H1 (cell line): ENCODE results near the gene ASCC3. TPM values are rescaled to one million over a fixed set of nuclear protein-coding genes. Genes with fewer than 3 reads are reported as not detected.

ENCODE experiments used
- CTCF ChIA-PET: fragments of 300-600 bp; sonication (Branson Sonifier 250); formaldehyde crosslinking; loops from one replicate; lab custom pipeline; 2021; ENCODE audit not compliant: partially characterized antibody; lab: Charles Lee
- POLR2A ChIA-PET: fragments of 300-600 bp; sonication (Branson Sonifier 250); formaldehyde crosslinking; loops from one replicate; lab custom pipeline; 2021; ENCODE audit warnings: inconsistent platforms; ENCODE audit not compliant: partially characterized antibody; lab: Charles Lee
- DNase-seq, 2 experiments: peaks; one replicate each; pipeline versions ENCODE4 v3.0.0 to v3.0.0-alpha.2; 2010 to 2022; ENCODE audit warnings: low spot score in 2 of 2, low read depth in 1 of 2, mixed read lengths in 1 of 2
- FAIRE-seq: peaks from 2 replicates; lab custom pipeline; 2011; peaks lifted over from hg19 to GRCh38; lab: Jason Lieb, UNC
- H2AFZ ChIP-seq: 2 replicates; pipeline ENCODE4 v1.8.1; 2012; ENCODE audit warnings: low read length, inconsistent platforms
- H2AK5ac ChIP-seq: 2 replicates; pipeline ENCODE4 v1.6.1; 2013; ENCODE audit warnings: low read depth, low read length
- H2BK120ac ChIP-seq: replicated peaks from 2 replicates; pipeline ENCODE3; 2013; ENCODE audit warnings: low read depth, low read length, inconsistent platforms
- H2BK12ac ChIP-seq: 2 replicates; pipeline ENCODE4 v1.6.1; 2013; ENCODE audit warnings: low read depth, low read length
- H2BK15ac ChIP-seq: 2 replicates; pipeline ENCODE4 v1.6.1; 2013; ENCODE audit warnings: low read length
- H2BK20ac ChIP-seq: 2 replicates; pipeline ENCODE4 v1.6.1; 2013; ENCODE audit warnings: low read length
- H2BK5ac ChIP-seq: 2 replicates; pipeline ENCODE4 v1.6.1; 2013; ENCODE audit warnings: low read depth, low read length
- H3K14ac ChIP-seq: 2 replicates; pipeline ENCODE4 v1.6.1; 2013; ENCODE audit warnings: inconsistent platforms; ENCODE audit not compliant: insufficient read length
- H3K18ac ChIP-seq: 2 replicates; pipeline ENCODE4 v1.6.1; 2013; ENCODE audit warnings: low read length; ENCODE audit errors: extremely low read depth
- H3K23ac ChIP-seq: 2 replicates; pipeline ENCODE4 v1.6.1; 2013; ENCODE audit warnings: inconsistent platforms; ENCODE audit not compliant: insufficient read length
- H3K23me2 ChIP-seq: 2 replicates; pipeline ENCODE4 v1.6.1; 2013; ENCODE audit warnings: low read depth, low read length
- H3K27ac ChIP-seq: 2 replicates; pipeline ENCODE4 v1.6.1; 2011; ENCODE audit warnings: low read depth, low read length, inconsistent platforms
- H3K27me3 ChIP-seq, 4 experiments: replicated peaks in 1 of 4; 1 replicate in 1 of 4; 2 replicates in 3 of 4; pipeline versions ENCODE4 v1.6.1 to v1.8.1; 2011 to 2013; ENCODE audit warnings: low read length in 3 of 4, mild to moderate bottlenecking in 3 of 4, inconsistent platforms in 2 of 4, mixed read lengths in 2 of 4, moderate library complexity in 1 of 4; ENCODE audit not compliant: control insufficient read depth in 3 of 4, insufficient read depth in 3 of 4; ENCODE audit errors: extremely low read depth in 1 of 4
- H3K36me3 ChIP-seq, 4 experiments: 2 replicates each; pipeline versions ENCODE4 v1.6.1 to v1.8.1; 2011 to 2013; ENCODE audit warnings: mild to moderate bottlenecking in 4 of 4, low read length in 3 of 4, moderate library complexity in 2 of 4, control low read depth in 1 of 4, inconsistent platforms in 1 of 4; ENCODE audit not compliant: insufficient read depth in 4 of 4, control insufficient read depth in 2 of 4
- H3K4ac ChIP-seq: replicated peaks from 2 replicates; pipeline ENCODE3; 2013; ENCODE audit warnings: low read length, low read depth, mixed read lengths, inconsistent platforms; ENCODE audit not compliant: insufficient read length
- H3K4me1 ChIP-seq, 4 experiments: replicated peaks in 1 of 4; 1 replicate in 1 of 4; 2 replicates in 3 of 4; pipeline versions ENCODE4 v1.6.1 to v1.8.1; 2011 to 2013; ENCODE audit warnings: low read length in 3 of 4, inconsistent platforms in 2 of 4, mixed read lengths in 1 of 4; ENCODE audit not compliant: insufficient read depth in 4 of 4, control insufficient read depth in 3 of 4
- H3K4me2 ChIP-seq, 2 experiments: 2 replicates each; pipeline versions ENCODE4 v1.6.1 to v1.8.1; 2011 to 2013; ENCODE audit warnings: low read depth in 2 of 2, low read length in 2 of 2, control low read depth in 1 of 2, inconsistent platforms in 1 of 2, mild to moderate bottlenecking in 1 of 2; ENCODE audit not compliant: insufficient read depth in 1 of 2
- H3K4me3 ChIP-seq, 4 experiments: fragments of 200-600, 300-600 bp in 1 of 4; sonication (generic), shearing (Covaris generic), sonication (Bioruptor Twin) in 1 of 4; 2 replicates each; pipeline versions ENCODE4 v1.5.1 to v1.8.1; 2011 to 2016; ENCODE audit warnings: low read length in 4 of 4, low read depth in 3 of 4, control low read depth in 2 of 4, inconsistent platforms in 2 of 4, mild to moderate bottlenecking in 2 of 4, mixed read lengths in 1 of 4, moderate library complexity in 1 of 4; ENCODE audit not compliant: insufficient read depth in 2 of 4; ENCODE audit errors: extremely low read depth in 1 of 4
- H3K56ac ChIP-seq: replicated peaks from 2 replicates; pipeline ENCODE3; 2013; ENCODE audit warnings: low read depth, mild to moderate bottlenecking, mixed read lengths, low read length, inconsistent platforms; ENCODE audit not compliant: insufficient read length
- H3K79me1 ChIP-seq: 2 replicates; pipeline ENCODE4 v1.6.1; 2013; ENCODE audit warnings: low read depth, low read length, control low read depth
- H3K79me2 ChIP-seq, 2 experiments: 2 replicates each; pipeline versions ENCODE4 v1.6.1 to v1.8.1; 2012 to 2013; ENCODE audit warnings: low read length in 2 of 2, mild to moderate bottlenecking in 2 of 2, inconsistent platforms in 1 of 2; ENCODE audit not compliant: insufficient read depth in 2 of 2, control insufficient read depth in 1 of 2
- H3K9ac ChIP-seq, 4 experiments: replicated peaks in 1 of 4; 1 replicate in 1 of 4; 2 replicates in 3 of 4; pipeline versions ENCODE4 v1.6.1 to v1.8.1; 2011 to 2013; ENCODE audit warnings: low read depth in 3 of 4, low read length in 3 of 4, control low read depth in 2 of 4, mild to moderate bottlenecking in 2 of 4, moderate library complexity in 2 of 4, inconsistent platforms in 1 of 4; ENCODE audit errors: extremely low read depth in 1 of 4
- H3K9me3 ChIP-seq, 2 experiments: 2 replicates each; pipeline versions ENCODE4 v1.6.1 to v1.8.1; 2012 to 2013; ENCODE audit warnings: mild to moderate bottlenecking in 2 of 2, moderate library complexity in 2 of 2, control low read depth in 1 of 2, inconsistent platforms in 1 of 2, low read depth in 1 of 2, low read length in 1 of 2, mixed read lengths in 1 of 2; ENCODE audit not compliant: insufficient read depth in 2 of 2
- H4K20me1 ChIP-seq, 2 experiments: replicated peaks in 1 of 2; 2 replicates each; pipeline versions ENCODE3 to v1.8.1; 2011 to 2013; ENCODE audit warnings: inconsistent platforms in 2 of 2, low read length in 2 of 2, mild to moderate bottlenecking in 1 of 2; ENCODE audit not compliant: insufficient read depth in 2 of 2, control insufficient read depth in 1 of 2
- H4K5ac ChIP-seq: 2 replicates; pipeline ENCODE4 v1.6.1; 2013; ENCODE audit warnings: low read length, low read depth, mixed read lengths, inconsistent platforms; ENCODE audit not compliant: insufficient read length
- H4K8ac ChIP-seq: 2 replicates; pipeline ENCODE4 v1.8.0; 2013; ENCODE audit warnings: mild to moderate bottlenecking, moderate library complexity, low read length, inconsistent platforms; ENCODE audit not compliant: insufficient read depth; ENCODE audit errors: extremely low read depth
- H4K91ac ChIP-seq: replicated peaks from 2 replicates; pipeline ENCODE3; 2013; ENCODE audit warnings: low read length, mixed read lengths, inconsistent platforms; ENCODE audit not compliant: insufficient read length
- GTF2F1 ChIP-seq: IDR thresholded peaks from 2 replicates; pipeline ENCODE4 v1.6.1; 2012; ENCODE audit warnings: low read depth, low read length, improper control_type of control experiment, borderline replicate concordance
- KDM5A ChIP-seq: fragments of 200-600 bp; IDR thresholded peaks from 2 replicates; pipeline ENCODE4 v1.7.1; 2012; ENCODE audit warnings: mild to moderate bottlenecking, low read length, inconsistent platforms, mixed read lengths
- RAD21 ChIP-seq, 2 experiments: IDR thresholded peaks in 1 of 2; conservative IDR thresholded peaks in 1 of 2; 2 replicates each; pipeline ENCODE4 v1.6.1; 2011; ENCODE audit warnings: low read depth in 2 of 2, low read length in 2 of 2, improper control_type of control experiment in 1 of 2, inconsistent platforms in 1 of 2, mild to moderate bottlenecking in 1 of 2, moderate library complexity in 1 of 2
- SIX5 ChIP-seq: IDR thresholded peaks from 2 replicates; pipeline ENCODE4 v1.6.1; 2011; ENCODE audit warnings: mild to moderate bottlenecking, low read depth, low read length
- ZNF274 ChIP-seq: IDR thresholded peaks from 2 replicates; pipeline ENCODE4 v1.7.0; 2012; ENCODE audit warnings: low read length, borderline replicate concordance; ENCODE audit errors: extremely low read depth
- WGBS, 2 experiments: shearing (Covaris generic) in 1 of 2; methylation state at CpG; one replicate each; pipeline versions ENCODE4 v1.1.6 to v1.1.7; 2013 to 2015; ENCODE audit warnings: low lambda C conversion rate in 2 of 2, mixed read lengths in 2 of 2, inconsistent platforms in 1 of 2, low coverage in 1 of 2, missing lambda C conversion rate in 1 of 2; ENCODE audit not compliant: insufficient replicate concordance in 2 of 2, insufficient coverage in 1 of 2, insufficient read length in 1 of 2; ENCODE audit errors: extremely low coverage in 1 of 2, missing lambda C conversion rate in 1 of 2; 5-methylcytosine and 5-hydroxymethylcytosine counted together
- polyA plus RNA-seq, 7 experiments: library from polyadenylated mRNA; depleted of rRNA in 3 of 7; stranded (reverse) in 5 of 7; unstranded in 2 of 7; fragments of >200 nt in 5 of 7; fragments of 200-250 nt in 2 of 7; gene quantifications; 1 replicate in 5 of 7; 2 replicates in 1 of 7; 4 replicates in 1 of 7; pipeline versions ENCODE4 v1.2.1 to v1.2.3, GENCODE V29; 2011 to 2013; ENCODE audit warnings: missing spikeins in 2 of 7, mixed read lengths in 2 of 7
- total RNA-seq: library from RNA; stranded (reverse); fragmentation: NEBNext Ultra II Directional; extraction: Animal tissue kit (Norgen Biotek cat#: 25700); gene quantifications from 2 replicates; pipeline ENCODE4 v1.2.1, GENCODE V29; 2021
- TF ChIP-seq, protein P1 (sequence below): IDR thresholded peaks from 2 replicates; pipeline ENCODE4 v1.6.1; 2011; ENCODE audit warnings: low read length, improper control_type of control experiment

The ASCC3 gene
- total and polyA plus RNA-seq, 2 of the 8 experiments (the other 6 are each of a cell fraction or from before 2014, with no cell fraction given): 37.5 to 77.8 TPM

DNA sequence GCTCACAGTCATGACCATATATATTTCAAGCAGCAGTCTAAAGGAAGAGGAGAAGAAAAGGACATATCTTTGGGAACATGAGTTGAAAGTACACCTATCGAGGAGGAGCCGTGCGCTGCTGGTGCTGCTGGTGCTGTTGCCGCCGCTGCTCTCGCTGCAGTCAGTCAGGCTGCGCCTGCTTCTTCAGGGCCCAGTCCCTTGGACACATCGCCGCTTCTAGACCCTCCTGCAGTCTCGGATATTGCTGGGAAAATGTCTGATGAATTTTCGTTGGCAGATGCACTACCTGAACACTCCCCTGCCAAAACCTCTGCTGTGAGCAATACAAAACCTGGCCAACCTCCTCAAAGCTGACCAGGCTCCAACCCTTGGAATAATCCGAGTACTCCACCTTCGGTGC lies 8.2 kb upstream of the ASCC3 start:
- POLR2A ChIA-PET: interaction anchor here (2.1 kb wide), 1 partner anchor 10 kb away, joined by 4 read pairs; no protein-coding TSS in a partner anchor
- no peak for FAIRE-seq
- H3K23ac ChIP-seq: no peak overlapping the region

More for the DNA sequence above, 8.2 kb upstream of the ASCC3 start:
- peak overlapping the region; percentile 62; the same call in 1 of the 2 replicates for H2BK12ac ChIP-seq
- H3K4me2 ChIP-seq: no peak overlapping the region
- H3K4me1 ChIP-seq: peaks cover 0 to 12% (median 2%) of the 10 kb centered on the region in 4 experiments; a peak in 4 of 7 replicates
- H3K36me3 ChIP-seq: no peaks in the 10 kb centered on the region
- no peak overlapping the region; the same call in 1 of the 2 replicates for H2BK5ac ChIP-seq
- H3K18ac ChIP-seq: no peak overlapping the region
- WGBS, 2 experiments: 97% methylated on average over 13 of the region's 13 CpGs; no CpG with 5 or more reads in 1 of the 2 experiments
- H3K56ac ChIP-seq: no peak overlapping the region
- TF ChIP-seq ZNF274 (no peak), SIX5 (no peak), KDM5A (no peak), RAD21 (IDR thresholded peaks at IDR 0.05 in 1 of 2, conservative IDR thresholded peaks at IDR 0.05 in 1 of 2; ENCODE audit: low read depth in 2 of 2, low read length in 2 of 2) (no peak), GTF2F1 (no peak)
- TF ChIP-seq, protein P1, sequence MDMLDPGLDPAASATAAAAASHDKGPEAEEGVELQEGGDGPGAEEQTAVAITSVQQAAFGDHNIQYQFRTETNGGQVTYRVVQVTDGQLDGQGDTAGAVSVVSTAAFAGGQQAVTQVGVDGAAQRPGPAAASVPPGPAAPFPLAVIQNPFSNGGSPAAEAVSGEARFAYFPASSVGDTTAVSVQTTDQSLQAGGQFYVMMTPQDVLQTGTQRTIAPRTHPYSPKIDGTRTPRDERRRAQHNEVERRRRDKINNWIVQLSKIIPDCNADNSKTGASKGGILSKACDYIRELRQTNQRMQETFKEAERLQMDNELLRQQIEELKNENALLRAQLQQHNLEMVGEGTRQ: no peak
- no peaks in the 10 kb centered on the region; a peak in 1 of 4 replicates for H3K9me3 ChIP-seq
- no peak overlapping the region; the same call in 1 of the 2 replicates for H3K27ac ChIP-seq
- no peaks in the 10 kb centered on the region for H3K27me3 ChIP-seq
- no peaks in the 10 kb centered on the region for H4K20me1 ChIP-seq
- H4K91ac ChIP-seq: no peak overlapping the region
- H2BK15ac ChIP-seq: 0 out of 2 replicates have a peak overlapping the region, but pooled peaks have one; percentile 46
- DNase-seq: no peak
- H3K9ac ChIP-seq: no peak overlapping the region
- H2AK5ac ChIP-seq: no peak overlapping the region
- H4K8ac ChIP-seq: no peak overlapping the region
- H3K79me2 ChIP-seq: no peaks in the 10 kb centered on the region
- no peaks in the 10 kb centered on the region for H3K79me1 ChIP-seq
- H2BK120ac ChIP-seq: no peak overlapping the region
- H2BK20ac ChIP-seq: 0 out of 2 replicates have a peak overlapping the region, but pooled peaks have one; percentile 24
- no peak overlapping the region for H3K14ac ChIP-seq
- H2AFZ ChIP-seq: no peak overlapping the region
- H3K23me2 ChIP-seq: no peaks in the 10 kb centered on the region
- H3K4me3 ChIP-seq: no peak overlapping the region
- no peak overlapping the region for H4K5ac ChIP-seq
- no peak overlapping the region for H3K4ac ChIP-seq
- CTCF ChIA-PET: no interaction called here
